Sigmoid colon (tissue), 7 donors: ENCODE data around the gene RIN1. TPM values are rescaled to one million over a fixed set of nuclear protein-coding genes. Genes with fewer than 3 reads are reported as not detected.
"Not testable (repeated sequence)": the region's sequence is repeated elsewhere in the genome, so short reads cannot be mapped to it uniquely, and the experiment has no call there.

Experiments
- DNase-seq: peaks from one replicate; pipeline ENCODE4 v3.0.0-alpha.2; 2019
- H3K27ac ChIP-seq, 4 donors: fragments of 200-600 bp; sonication (generic); one replicate each; pipeline ENCODE4 v1.5.1; 2016 to 2019; ENCODE audit warnings: mild to moderate bottlenecking in 1 of 4
- H3K27me3 ChIP-seq, 3 donors: fragments of 200-600 bp; sonication (generic); one replicate each; pipeline ENCODE4 v1.5.1; 2019; ENCODE audit warnings: mild to moderate bottlenecking in 1 of 3
- H3K36me3 ChIP-seq, 4 donors: fragments of 200-600 bp; sonication (generic); one replicate each; pipeline ENCODE4 v1.5.1; 2016 to 2019
- H3K4me1 ChIP-seq, 4 donors: fragments of 200-600 bp; sonication (generic); one replicate each; pipeline ENCODE4 v1.5.1; 2017 to 2019
- H3K4me3 ChIP-seq, 4 donors: fragments of 200-600 bp; sonication (generic); one replicate each; pipeline ENCODE4 v1.5.1; 2017 to 2019; ENCODE audit warnings: mild to moderate bottlenecking in 2 of 4, moderate library complexity in 1 of 4
- H3K9me3 ChIP-seq, 4 donors: fragments of 200-600 bp in 3 of 4; sonication (generic) in 3 of 4; one replicate each; pipeline versions ENCODE4 v1.5.1 to v1.6.1; 2013 to 2019
- EP300 ChIP-seq, 4 donors: sonication (generic); formaldehyde crosslinking; IDR thresholded peaks; one replicate each; pipeline ENCODE4 v1.6.1; 2017; ENCODE audit warnings: antibody characterized with exemption in 4 of 4
- POLR2A ChIP-seq, 2 donors: fragments of 450-650 bp; IDR thresholded peaks; one replicate each; pipeline ENCODE4 v1.6.1; 2016; ENCODE audit warnings: antibody characterized with exemption in 2 of 2, mild to moderate bottlenecking in 2 of 2, moderate library complexity in 2 of 2
- POLR2AphosphoS5 ChIP-seq, 4 donors: sonication (generic); formaldehyde crosslinking; IDR thresholded peaks; one replicate each; pipeline ENCODE4 v1.6.1; 2017; ENCODE audit warnings: antibody characterized with exemption in 4 of 4
- WGBS, 2 donors: extraction: QIAGEN DNeasy Blood & Tissue Kit; methylation state at CpG; one replicate each; pipeline ENCODE4 v1.1.7; 2013; 5-methylcytosine and 5-hydroxymethylcytosine counted together
- intact Hi-C: fragments of 100-400 bp; cut with DNase I; formaldehyde crosslinking; loops from one replicate; pipeline ENCODE4 v1.15.1; 2023
- polyA plus RNA-seq, 3 donors: library from polyadenylated mRNA; stranded (reverse); fragments of 200-250 nt; gene quantifications; one replicate each; pipeline ENCODE4 v1.2.3, GENCODE V29; 2013
- total RNA-seq, 4 donors: library from RNA; depleted of rRNA; stranded (reverse); fragments of >200 nt; gene quantifications; one replicate each; pipeline ENCODE4 v1.1.0, GENCODE V29; 2016
- TF ChIP-seq, protein P1 (sequence below), 4 experiments: fragments of 450-650 bp in 3 of 4; fragments of 200-600 bp in 1 of 4; IDR thresholded peaks; one replicate each; pipeline ENCODE4 v1.5.1; 2016 to 2019; ENCODE audit warnings: antibody characterized with exemption in 4 of 4, mild to moderate bottlenecking in 3 of 4, moderate library complexity in 2 of 4
- donor health status: healthy with polysubstance abuse.
- donor health status: Bipolar disorder and iron deficiency.
- donor health status: healthy.

RIN1 gene
- 1 to 10 TPM in 3 of 4 donors, under 1 TPM in 1; 0.68 to 6.1 (median 2.4) TPM for total RNA-seq
- polyA plus RNA-seq, result 10 to 100 TPM in 1 of 3 donors, 1 to 10 TPM in 2; 2.4 to 10.2 (median 3.2) TPM

DNA sequence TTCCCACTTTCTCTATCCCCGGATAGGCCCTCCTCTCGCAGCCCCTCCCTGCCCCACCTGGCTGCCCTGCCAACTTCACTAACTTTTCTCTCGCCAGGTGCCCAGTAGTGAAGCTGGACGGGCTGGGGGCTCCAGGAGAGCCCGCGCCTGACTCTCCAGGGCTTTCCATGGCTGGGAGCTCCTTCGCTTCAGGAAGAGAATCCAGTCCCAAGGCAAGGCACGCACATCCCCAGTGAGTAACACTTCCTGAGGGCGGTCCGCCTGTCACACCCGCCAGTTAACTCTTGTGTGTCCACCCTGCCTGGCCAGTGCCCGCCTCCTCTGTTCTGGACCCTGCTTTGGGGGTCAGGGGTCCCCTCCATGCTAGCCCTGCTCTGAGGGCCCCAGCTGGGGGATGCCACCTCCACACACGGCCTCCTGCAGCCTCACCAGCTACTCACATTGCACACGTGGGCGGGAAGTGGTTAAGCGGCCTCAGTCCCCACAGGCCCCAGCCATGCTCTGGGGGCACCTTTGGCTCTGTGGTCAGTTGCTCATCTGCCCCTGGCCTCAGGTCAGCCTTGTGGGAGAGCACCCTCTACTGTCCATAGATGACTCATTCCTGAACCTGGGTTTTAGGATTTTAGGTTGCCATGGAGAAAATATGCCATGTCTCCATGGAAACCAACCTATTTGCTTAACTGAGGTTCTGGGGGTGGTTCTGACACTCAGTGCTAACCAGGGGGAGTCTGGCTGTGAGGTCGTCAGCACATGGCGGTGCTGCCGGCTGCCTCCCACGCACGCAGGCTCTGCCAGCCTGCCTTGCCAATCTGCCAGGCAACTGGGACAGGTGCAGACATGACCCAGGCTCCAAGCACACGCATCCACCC is at the start of gene RIN1:
RIN1 (minus strand) TSS at position 201 of the 869 bp plus-strand sequence; CDS start at position 169, 32 bp downstream.
- WGBS, 2 donors, result 16 to 18% methylated on average over 22 of the region's 22 CpGs
- H3K4me3 ChIP-seq, result peak within 1 kb of the TSS; percentile 29 to 64 (median 56)
- peaks cover 9 to 60% (median 27%) of the 10 kb centered on the region in 4 donors for H3K36me3 ChIP-seq
- DNase-seq, result peak; percentile 83
- TF ChIP-seq POLR2AphosphoS5 (IDR thresholded peaks at IDR 0.05) (peak in 3 of 4 donors; percentile 26 to 61 (median 39)), POLR2A (IDR thresholded peaks at IDR 0.05) (no peak), EP300 (IDR thresholded peaks at IDR 0.05) (no peak)
- TF ChIP-seq, protein P1, sequence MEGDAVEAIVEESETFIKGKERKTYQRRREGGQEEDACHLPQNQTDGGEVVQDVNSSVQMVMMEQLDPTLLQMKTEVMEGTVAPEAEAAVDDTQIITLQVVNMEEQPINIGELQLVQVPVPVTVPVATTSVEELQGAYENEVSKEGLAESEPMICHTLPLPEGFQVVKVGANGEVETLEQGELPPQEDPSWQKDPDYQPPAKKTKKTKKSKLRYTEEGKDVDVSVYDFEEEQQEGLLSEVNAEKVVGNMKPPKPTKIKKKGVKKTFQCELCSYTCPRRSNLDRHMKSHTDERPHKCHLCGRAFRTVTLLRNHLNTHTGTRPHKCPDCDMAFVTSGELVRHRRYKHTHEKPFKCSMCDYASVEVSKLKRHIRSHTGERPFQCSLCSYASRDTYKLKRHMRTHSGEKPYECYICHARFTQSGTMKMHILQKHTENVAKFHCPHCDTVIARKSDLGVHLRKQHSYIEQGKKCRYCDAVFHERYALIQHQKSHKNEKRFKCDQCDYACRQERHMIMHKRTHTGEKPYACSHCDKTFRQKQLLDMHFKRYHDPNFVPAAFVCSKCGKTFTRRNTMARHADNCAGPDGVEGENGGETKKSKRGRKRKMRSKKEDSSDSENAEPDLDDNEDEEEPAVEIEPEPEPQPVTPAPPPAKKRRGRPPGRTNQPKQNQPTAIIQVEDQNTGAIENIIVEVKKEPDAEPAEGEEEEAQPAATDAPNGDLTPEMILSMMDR (IDR thresholded peaks at IDR 0.05), result peak in 1 of 4 experiments; percentile 33
- H3K4me1 ChIP-seq, result peaks cover 0 to 29% (median 25%) of the 10 kb centered on the region in 4 donors
- no peaks in the 10 kb centered on the region for H3K27me3 ChIP-seq
- no peaks in the 10 kb centered on the region for H3K9me3 ChIP-seq
- intact Hi-C loops, result no loop called here
- H3K27ac ChIP-seq, result peak within 1 kb of the TSS; percentile 57 to 72 (median 68)

GRCh38 chr11:66384316-66384715 is 48.1 kb upstream of the RIN1 start:
- WGBS, 2 donors, result 46 to 80% methylated on average over 13 of the region's 13 CpGs
- intact Hi-C loops, result not testable (repeated sequence)

GRCh38 chr11:66380264-66380663 is 44.0 kb upstream of the RIN1 start:
- intact Hi-C loops, H3K9me3 ChIP-seq, DNase-seq, H3K4me1 ChIP-seq, H3K36me3 ChIP-seq, H3K27ac ChIP-seq, H3K4me3 ChIP-seq: not testable (repeated sequence)
- peaks cover 0 to 51% (median 0%) of the 10 kb centered on the region in 3 donors for H3K27me3 ChIP-seq
- WGBS, 2 donors, result 22 to 27% methylated on average over 7 of the region's 7 CpGs

More at GRCh38 chr11:66384316-66384715, 48.1 kb upstream of the RIN1 start:
- H3K36me3 ChIP-seq, H3K4me1 ChIP-seq, DNase-seq, H3K4me3 ChIP-seq, H3K27ac ChIP-seq, H3K9me3 ChIP-seq: not testable (repeated sequence)
- peaks cover 0 to 19% (median 0%) of the 10 kb centered on the region in 3 donors for H3K27me3 ChIP-seq

DNA sequence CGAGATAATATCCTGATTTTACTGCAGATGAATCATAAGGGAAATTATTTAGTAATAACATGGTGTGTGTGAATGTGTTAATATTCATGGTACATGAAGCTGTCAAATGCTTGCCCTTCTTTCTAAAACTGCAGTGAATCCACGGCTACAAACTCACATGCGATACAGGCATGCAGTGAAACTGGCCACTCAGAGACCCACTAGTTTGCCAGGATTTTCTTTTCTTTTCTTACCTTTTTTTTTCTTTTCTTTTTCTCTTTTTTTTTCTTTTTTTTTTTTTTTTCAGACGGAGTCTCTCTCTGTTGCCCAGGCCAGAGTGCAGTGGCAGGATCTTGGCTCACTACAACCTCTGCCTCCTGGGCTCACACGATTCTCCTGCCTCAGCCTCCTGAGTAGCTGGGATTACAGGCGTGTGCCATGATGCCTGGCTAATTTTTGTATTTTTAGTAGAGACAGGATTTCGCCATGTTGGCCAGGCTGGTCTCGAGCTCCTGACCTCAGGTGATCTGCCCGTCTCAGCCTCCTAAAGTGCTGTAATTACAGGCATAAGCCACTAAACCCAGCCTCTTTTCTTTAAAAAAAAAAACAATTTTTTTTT is 37.6 kb upstream of the RIN1 start:
- Histone ChIP-seq H3K27me3 (peaks cover 10 to 84% (median 39%) of the 10 kb centered on the region in 3 donors), H3K4me1 (peaks cover 0 to 20% (median 18%) of the 10 kb centered on the region in 4 donors)
- DNase-seq, H3K9me3 ChIP-seq, H3K27ac ChIP-seq, intact Hi-C loops, H3K36me3 ChIP-seq, H3K4me3 ChIP-seq: not testable (repeated sequence)
- 73 to 86% methylated on average over 9 of the region's 9 CpGs for WGBS, 2 donors

DNA sequence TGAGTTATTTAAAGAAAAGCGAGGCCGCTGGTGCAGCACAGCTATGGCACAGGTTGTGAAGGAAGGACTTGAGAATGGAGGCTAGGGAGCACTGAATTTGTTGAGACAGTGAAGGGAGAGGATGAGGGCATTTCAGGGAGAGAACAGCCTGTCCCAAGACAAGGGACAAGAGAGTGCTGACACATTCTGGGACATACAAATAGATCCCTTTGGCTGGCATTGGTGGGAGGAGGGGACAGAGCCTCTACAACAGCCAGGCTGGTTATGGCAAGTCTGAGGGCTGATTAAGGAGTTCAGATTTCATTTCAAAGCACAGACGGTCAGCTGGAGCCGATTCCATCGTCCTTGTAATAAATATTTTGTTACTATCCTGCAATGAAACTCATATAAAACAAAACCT is 37.0 kb upstream of the RIN1 start:
- intact Hi-C loops, result no loop called here
- H3K4me1 ChIP-seq, result peaks cover 0 to 20% (median 18%) of the 10 kb centered on the region in 4 donors
- H3K36me3 ChIP-seq, result no peaks in the 10 kb centered on the region
- WGBS, 2 donors, result 45 to 76% methylated on average over 5 of the region's 5 CpGs
- DNase-seq, result no peak
- H3K27me3 ChIP-seq, result peaks cover 10 to 79% (median 39%) of the 10 kb centered on the region in 3 donors
- TF ChIP-seq, protein P1 (IDR thresholded peaks at IDR 0.05), result no peak
- no peak overlapping the region for H3K27ac ChIP-seq
- no peaks in the 10 kb centered on the region for H3K9me3 ChIP-seq
- H3K4me3 ChIP-seq, result no peak overlapping the region
